GM18508 (cell line): ENCODE data around the gene FRMD4A.

Source experiments
- ATAC-seq: cut with Tn5 transposase; IDR thresholded peaks from one replicate; pipeline ENCODE4 v1.9.1; 2021; ENCODE audit warnings: moderate number of reproducible peaks; ENCODE audit not compliant: insufficient read depth, unreplicated experiment

Gene FRMD4A

GRCh38 chr10:14196113-14196512, 134.6 kb downstream of the FRMD4A start:
- ATAC-seq: no peak

- ATAC-seq: no peak
These were observed 135.3 kb downstream of the FRMD4A start for GRCh38 chr10:14195433-14195832.

- no peak for ATAC-seq
These were observed 138.0 kb downstream of the FRMD4A start for GRCh38 chr10:14192746-14193145.

GRCh38 chr10:14191871-14192270, 138.9 kb downstream of the FRMD4A start:
- ATAC-seq: no peak

GRCh38 chr10:14191407-14191806, 139.3 kb downstream of the FRMD4A start:
- no peak for ATAC-seq

GRCh38 chr10:14190702-14191101, 140.0 kb downstream of the FRMD4A start:
- no peak for ATAC-seq

GRCh38 chr10:14186245-14186644, 144.5 kb downstream of the FRMD4A start:
- ATAC-seq: no peak

- ATAC-seq: peak; percentile 86
These were observed 145.2 kb downstream of the FRMD4A start for GRCh38 chr10:14185316-14186045.

- ATAC-seq: peak; percentile 20
These were observed 145.8 kb downstream of the FRMD4A start for GRCh38 chr10:14184841-14185315.

GRCh38 chr10:14182781-14183180, 147.9 kb downstream of the FRMD4A start:
- no peak for ATAC-seq

- ATAC-seq: no peak
These were observed 149.2 kb downstream of the FRMD4A start for GRCh38 chr10:14181567-14181936.

GRCh38 chr10:14180911-14181566, 149.7 kb downstream of the FRMD4A start:
- ATAC-seq: no peak

- ATAC-seq: no peak
These were observed 151.5 kb downstream of the FRMD4A start for GRCh38 chr10:14179251-14179650.

- no peak for ATAC-seq
These were observed 156.8 kb downstream of the FRMD4A start for GRCh38 chr10:14173706-14174594.

GRCh38 chr10:14173391-14173705, 157.4 kb downstream of the FRMD4A start:
- ATAC-seq: no peak

GRCh38 chr10:14172336-14172950, 158.3 kb downstream of the FRMD4A start:
- no peak for ATAC-seq

- no peak for ATAC-seq
These were observed 159.4 kb downstream of the FRMD4A start for GRCh38 chr10:14171336-14171735.

GRCh38 chr10:14163377-14164086, 167.2 kb downstream of the FRMD4A start:
- no peak for ATAC-seq

- no peak for ATAC-seq
These were observed 167.9 kb downstream of the FRMD4A start for GRCh38 chr10:14162629-14163344.
